ENCODE data around the gene INO80. TPM values are rescaled to one million over a fixed set of nuclear protein-coding genes. Genes with fewer than 3 reads are reported as not detected.

The INO80 gene
- total RNA-seq, 4 donors from 2014 or later: 17.5 to 111 (median 40.1) TPM

GRCh38 chr15:40952301-40952900 is 163.7 kb downstream of the INO80 start:
- Histone ChIP-seq H3K27ac (peak overlapping the region; percentile 57 to 83 (median 77)), H3K9me3 (no peaks in the 10 kb centered on the region), H3K36me3 (no peaks in the 10 kb centered on the region), H3K27me3 (no peaks in the 10 kb centered on the region), H3K4me3 (peak overlapping the region; percentile 54 to 76 (median 68)), H3K4me1 (peaks cover 0 to 13% (median 0%) of the 10 kb centered on the region in 4 donors)
- TF ChIP-seq CTCF (IDR thresholded peaks at IDR 0.05) (no peak), POLR2A (IDR thresholded peaks at IDR 0.05) (no peak)
- no peak for DNase-seq

- no peak overlapping the region for H3K27ac ChIP-seq
- H3K36me3 ChIP-seq: no peaks in the 10 kb centered on the region
- H3K27me3 ChIP-seq: no peaks in the 10 kb centered on the region
- DNase-seq: no peak
- TF ChIP-seq POLR2A (IDR thresholded peaks at IDR 0.05) (no peak), CTCF (IDR thresholded peaks at IDR 0.05) (no peak)
- H3K4me3 ChIP-seq: no peak overlapping the region
- H3K4me1 ChIP-seq: peaks cover 0 to 12% (median 0%) of the 10 kb centered on the region in 4 donors
- H3K9me3 ChIP-seq: no peaks in the 10 kb centered on the region
Measured at GRCh38 chr15:40951764-40952163, 164.3 kb downstream of the INO80 start.

- H3K4me3 ChIP-seq: no peak overlapping the region
- peak overlapping the region in 1 of 4 donors; percentile 63 for H3K27ac ChIP-seq
- no peaks in the 10 kb centered on the region for H3K36me3 ChIP-seq
- peak in 1 of 3 donors; percentile 42 for DNase-seq
- H3K9me3 ChIP-seq: no peaks in the 10 kb centered on the region
- TF ChIP-seq CTCF (IDR thresholded peaks at IDR 0.05): no peak
- no peak for TF ChIP-seq POLR2A (IDR thresholded peaks at IDR 0.05)
- no peaks in the 10 kb centered on the region for H3K27me3 ChIP-seq
- H3K4me1 ChIP-seq: peaks cover 0 to 6% (median 0%) of the 10 kb centered on the region in 4 donors
Measured at GRCh38 chr15:40949756-40950207, 166.3 kb downstream of the INO80 start.

- DNase-seq: peak in 1 of 3 donors; percentile 15
- H3K9me3 ChIP-seq: no peaks in the 10 kb centered on the region
- TF ChIP-seq POLR2A (IDR thresholded peaks at IDR 0.05) (no peak), CTCF (IDR thresholded peaks at IDR 0.05) (no peak)
- no peaks in the 10 kb centered on the region for H3K36me3 ChIP-seq
- peak overlapping the region in 1 of 4 donors; percentile 63 for H3K27ac ChIP-seq
- no peaks in the 10 kb centered on the region for H3K27me3 ChIP-seq
- H3K4me1 ChIP-seq: peaks cover 0 to 6% (median 0%) of the 10 kb centered on the region in 4 donors
- no peak overlapping the region for H3K4me3 ChIP-seq
Measured at GRCh38 chr15:40948706-40949473, 167.2 kb downstream of the INO80 start.

- Histone ChIP-seq H3K4me3 (no peak overlapping the region), H3K9me3 (no peaks in the 10 kb centered on the region), H3K4me1 (peaks cover 0 to 28% (median 12%) of the 10 kb centered on the region in 4 donors), H3K27me3 (no peaks in the 10 kb centered on the region), H3K27ac (no peak overlapping the region), H3K36me3 (no peaks in the 10 kb centered on the region)
- no peak for DNase-seq
- TF ChIP-seq CTCF (IDR thresholded peaks at IDR 0.05): no peak
- no peak for TF ChIP-seq POLR2A (IDR thresholded peaks at IDR 0.05)
Measured at GRCh38 chr15:40944510-40945296, 171.4 kb downstream of the INO80 start.
